Esophagus muscularis mucosa (tissue), 4 donors: ENCODE data around the gene ACTA1.

Experiments
- EP300 ChIP-seq: sonication (generic); formaldehyde crosslinking; IDR thresholded peaks from one replicate; pipeline ENCODE4 v1.6.1; 2017; ENCODE audit warnings: antibody characterized with exemption
- POLR2AphosphoS5 ChIP-seq, 2 donors: sonication (generic); formaldehyde crosslinking; IDR thresholded peaks; one replicate each; pipeline ENCODE4 v1.6.1; 2017; ENCODE audit warnings: antibody characterized with exemption in 2 of 2
- TF ChIP-seq, protein P1 (sequence below), 3 experiments: fragments of 200-600 bp in 2 of 3; fragments of 450-650 bp in 1 of 3; sonication (generic) in 2 of 3; IDR thresholded peaks; one replicate each; pipeline ENCODE4 v1.5.1; 2017 to 2019; ENCODE audit warnings: antibody characterized with exemption in 3 of 3, mild to moderate bottlenecking in 2 of 3, moderate library complexity in 1 of 3

DNA sequence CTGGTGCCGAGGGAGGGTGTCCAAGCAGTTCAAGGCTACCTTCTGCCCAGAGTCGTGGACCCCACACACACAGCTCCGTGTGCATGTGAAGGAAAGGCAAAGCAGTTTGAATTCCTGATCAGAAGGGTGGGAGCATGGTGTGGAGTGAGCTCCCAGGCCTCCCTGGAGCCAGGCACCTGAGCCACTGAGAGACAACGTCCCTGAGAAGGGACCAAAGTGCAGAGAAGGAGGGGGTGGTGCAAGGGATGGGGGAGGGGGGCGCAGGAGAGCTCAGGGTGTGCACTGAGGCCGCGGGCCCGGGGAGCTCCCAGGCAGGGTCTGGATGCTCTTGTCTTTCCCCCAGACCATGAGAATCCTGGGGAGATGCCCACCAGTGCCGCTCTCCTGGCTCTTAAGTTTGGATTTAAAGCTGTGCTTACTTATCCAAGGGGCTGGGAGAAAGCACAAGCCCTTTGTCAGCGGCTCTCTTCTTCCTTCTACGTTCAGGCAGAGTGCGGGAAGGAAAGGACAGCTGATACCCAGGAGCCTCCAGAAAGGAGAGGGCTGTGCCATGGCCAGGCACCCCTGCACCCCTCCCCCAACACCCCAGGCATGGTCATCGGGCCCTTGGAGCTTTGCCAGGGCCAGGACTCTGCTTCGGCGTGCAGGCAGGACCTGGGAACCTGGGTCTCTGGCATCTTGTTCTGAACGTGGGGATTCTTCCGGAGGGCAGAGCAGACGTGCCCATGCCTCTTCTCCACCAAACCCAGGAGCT, 24.1 kb downstream of the ACTA1 start:
- no peak for TF ChIP-seq POLR2AphosphoS5 (IDR thresholded peaks at IDR 0.05)
- TF ChIP-seq, protein P1, sequence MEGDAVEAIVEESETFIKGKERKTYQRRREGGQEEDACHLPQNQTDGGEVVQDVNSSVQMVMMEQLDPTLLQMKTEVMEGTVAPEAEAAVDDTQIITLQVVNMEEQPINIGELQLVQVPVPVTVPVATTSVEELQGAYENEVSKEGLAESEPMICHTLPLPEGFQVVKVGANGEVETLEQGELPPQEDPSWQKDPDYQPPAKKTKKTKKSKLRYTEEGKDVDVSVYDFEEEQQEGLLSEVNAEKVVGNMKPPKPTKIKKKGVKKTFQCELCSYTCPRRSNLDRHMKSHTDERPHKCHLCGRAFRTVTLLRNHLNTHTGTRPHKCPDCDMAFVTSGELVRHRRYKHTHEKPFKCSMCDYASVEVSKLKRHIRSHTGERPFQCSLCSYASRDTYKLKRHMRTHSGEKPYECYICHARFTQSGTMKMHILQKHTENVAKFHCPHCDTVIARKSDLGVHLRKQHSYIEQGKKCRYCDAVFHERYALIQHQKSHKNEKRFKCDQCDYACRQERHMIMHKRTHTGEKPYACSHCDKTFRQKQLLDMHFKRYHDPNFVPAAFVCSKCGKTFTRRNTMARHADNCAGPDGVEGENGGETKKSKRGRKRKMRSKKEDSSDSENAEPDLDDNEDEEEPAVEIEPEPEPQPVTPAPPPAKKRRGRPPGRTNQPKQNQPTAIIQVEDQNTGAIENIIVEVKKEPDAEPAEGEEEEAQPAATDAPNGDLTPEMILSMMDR (IDR thresholded peaks at IDR 0.05) = no peak
- no peak for TF ChIP-seq EP300
